ENCODE data around the gene RPL3.

Gene RPL3

DNA sequence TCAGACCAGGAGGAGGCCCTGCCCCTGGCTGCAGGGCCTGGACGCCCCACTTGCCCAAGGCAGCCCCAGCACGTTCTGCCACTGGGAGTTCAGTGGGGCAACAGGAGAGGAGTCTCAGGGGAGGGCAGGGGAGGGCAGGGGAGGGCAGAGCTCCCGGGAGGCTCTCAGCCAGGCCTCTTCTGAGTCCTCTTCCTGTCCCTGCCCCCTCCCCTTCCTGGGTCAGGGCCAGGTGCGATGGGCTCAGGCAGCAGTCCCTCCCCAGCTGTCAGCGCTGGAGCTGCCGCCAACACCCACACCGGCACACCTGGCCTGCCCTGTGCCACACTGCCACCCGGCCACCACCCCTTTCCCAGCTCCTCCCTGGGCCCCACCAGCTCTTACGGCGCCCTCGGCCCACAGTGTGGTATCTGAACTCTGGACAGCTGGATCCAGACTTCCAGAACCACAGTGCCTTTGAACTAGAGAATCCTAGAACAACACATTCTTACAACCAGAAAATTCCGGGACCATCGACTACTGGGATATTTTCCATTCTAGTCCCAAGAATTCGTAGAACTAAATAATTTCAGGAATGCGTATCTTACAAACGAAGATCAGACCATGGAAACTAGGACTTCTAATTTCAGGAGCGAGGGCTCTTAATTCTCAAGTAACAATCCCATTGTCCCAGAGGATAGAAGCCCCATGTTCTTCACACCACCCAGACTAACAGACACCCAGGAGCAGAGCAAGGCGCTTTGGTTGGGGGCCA, 21.8 kb downstream of the RPL3 start:
- Histone ChIP-seq H3K79me2 (ENCODE audit: control insufficient read depth, low read length) (no peaks in the 10 kb centered on the region), H3K27me3 (ENCODE audit: control insufficient read depth, low read length) (no peaks in the 10 kb centered on the region), H4K20me1 (ENCODE audit: control insufficient read depth, insufficient read depth, low read depth, low read length) (no peaks in the 10 kb centered on the region; the same call in 1 of the 2 replicates), H3K9me3 (ENCODE audit: control insufficient read depth, insufficient read depth, low read length) (no peaks in the 10 kb centered on the region), H3K9me2 (replicated peaks; ENCODE audit: control insufficient read depth, low read length) (no peaks in the 10 kb centered on the region), H3K4me1 (ENCODE audit: control insufficient read depth, low read length) (peaks cover 64% of the 10 kb centered on the region), H3K27ac (ENCODE audit: low read depth, low read length) (0 out of 2 replicates have a peak overlapping the region, but pooled peaks have one; percentile 7), H3K4me2 (ENCODE audit: low read length) (peak overlapping the region; percentile 54), H3K36me3 (ENCODE audit: control insufficient read depth, low read length) (no peaks in the 10 kb centered on the region), H3K4me3 (ENCODE audit: low read length) (peak overlapping the region; percentile 19), H3F3A (ENCODE audit: control insufficient read depth, insufficient read depth) (peaks cover 14% of the 10 kb centered on the region)
- TF ChIP-seq EZH2phosphoT487 (IDR thresholded peaks at IDR 0.05; ENCODE audit: borderline replicate concordance, low read length): no peak
- TF ChIP-seq, protein P1, sequence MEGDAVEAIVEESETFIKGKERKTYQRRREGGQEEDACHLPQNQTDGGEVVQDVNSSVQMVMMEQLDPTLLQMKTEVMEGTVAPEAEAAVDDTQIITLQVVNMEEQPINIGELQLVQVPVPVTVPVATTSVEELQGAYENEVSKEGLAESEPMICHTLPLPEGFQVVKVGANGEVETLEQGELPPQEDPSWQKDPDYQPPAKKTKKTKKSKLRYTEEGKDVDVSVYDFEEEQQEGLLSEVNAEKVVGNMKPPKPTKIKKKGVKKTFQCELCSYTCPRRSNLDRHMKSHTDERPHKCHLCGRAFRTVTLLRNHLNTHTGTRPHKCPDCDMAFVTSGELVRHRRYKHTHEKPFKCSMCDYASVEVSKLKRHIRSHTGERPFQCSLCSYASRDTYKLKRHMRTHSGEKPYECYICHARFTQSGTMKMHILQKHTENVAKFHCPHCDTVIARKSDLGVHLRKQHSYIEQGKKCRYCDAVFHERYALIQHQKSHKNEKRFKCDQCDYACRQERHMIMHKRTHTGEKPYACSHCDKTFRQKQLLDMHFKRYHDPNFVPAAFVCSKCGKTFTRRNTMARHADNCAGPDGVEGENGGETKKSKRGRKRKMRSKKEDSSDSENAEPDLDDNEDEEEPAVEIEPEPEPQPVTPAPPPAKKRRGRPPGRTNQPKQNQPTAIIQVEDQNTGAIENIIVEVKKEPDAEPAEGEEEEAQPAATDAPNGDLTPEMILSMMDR (IDR thresholded peaks at IDR 0.05; ENCODE audit: low read depth, low read length, poor library complexity, severe bottlenecking): no peak

DNA sequence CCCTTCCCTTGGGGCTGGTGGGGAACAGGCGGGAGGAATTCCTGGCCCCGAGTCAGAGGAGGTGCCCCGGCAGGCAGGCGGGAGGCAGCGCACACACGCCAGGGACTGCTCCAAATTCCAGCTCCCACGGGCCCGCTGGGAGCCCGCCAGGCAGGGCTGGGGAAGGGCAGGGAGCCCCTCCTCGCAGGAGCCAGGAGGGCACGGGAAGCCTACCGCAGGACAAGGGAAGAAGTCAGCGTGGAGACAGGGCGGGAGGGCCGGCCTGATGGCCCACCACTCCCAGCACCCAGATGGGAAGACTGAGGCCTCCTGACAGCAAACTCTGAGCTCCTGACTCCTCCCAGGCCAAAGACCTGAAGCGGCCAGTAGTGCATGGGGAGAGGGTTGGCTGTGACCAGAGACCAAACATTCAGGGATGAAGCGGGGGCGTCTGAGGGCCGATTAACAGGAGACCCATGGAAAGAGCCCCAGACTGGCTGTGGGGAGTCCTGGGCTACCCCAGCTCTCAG, 22.4 kb downstream of the RPL3 start:
- H3K27me3 ChIP-seq (ENCODE audit: control insufficient read depth, low read length): no peaks in the 10 kb centered on the region
- no peaks in the 10 kb centered on the region for H3K36me3 ChIP-seq (ENCODE audit: control insufficient read depth, low read length)
- peak overlapping the region; percentile 19 for H3K4me3 ChIP-seq (ENCODE audit: low read length)
- peak overlapping the region; percentile 54 for H3K4me2 ChIP-seq (ENCODE audit: low read length)
- no peaks in the 10 kb centered on the region for H3K79me2 ChIP-seq (ENCODE audit: control insufficient read depth, low read length)
- no peak for TF ChIP-seq EZH2phosphoT487 (IDR thresholded peaks at IDR 0.05; ENCODE audit: borderline replicate concordance, low read length)
- TF ChIP-seq, protein P1 (IDR thresholded peaks at IDR 0.05; ENCODE audit: low read depth, low read length, poor library complexity, severe bottlenecking): no peak
- no peaks in the 10 kb centered on the region; the same call in 1 of the 2 replicates for H4K20me1 ChIP-seq (ENCODE audit: control insufficient read depth, insufficient read depth, low read depth, low read length)
- no peaks in the 10 kb centered on the region for H3K9me2 ChIP-seq (replicated peaks; ENCODE audit: control insufficient read depth, low read length)
- H3K27ac ChIP-seq (ENCODE audit: low read depth, low read length): no peak overlapping the region
- H3K4me1 ChIP-seq (ENCODE audit: control insufficient read depth, low read length): peaks cover 59% of the 10 kb centered on the region
- peaks cover 14% of the 10 kb centered on the region for H3F3A ChIP-seq (ENCODE audit: control insufficient read depth, insufficient read depth)
- H3K9me3 ChIP-seq (ENCODE audit: control insufficient read depth, insufficient read depth, low read length): no peaks in the 10 kb centered on the region

DNA sequence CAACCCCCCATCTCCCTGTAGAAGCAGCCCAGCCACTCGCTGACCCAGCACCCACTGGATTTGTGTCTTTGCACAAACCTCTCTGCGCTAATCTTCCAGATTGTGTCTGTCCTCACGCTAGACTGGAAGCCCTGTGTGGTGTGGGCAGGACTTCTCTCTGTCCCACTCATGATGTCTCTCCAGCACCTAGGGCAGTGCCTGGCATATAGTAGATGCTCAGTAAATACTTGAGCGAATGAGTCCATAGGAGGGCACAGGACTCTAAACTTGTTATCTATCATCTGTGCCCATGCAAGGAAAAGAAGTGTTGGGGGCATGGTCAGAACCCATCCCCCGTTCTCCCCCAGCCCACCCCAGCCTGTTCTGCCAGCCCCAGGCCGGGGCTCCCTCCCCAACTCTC, 22.9 kb downstream of the RPL3 start:
- Histone ChIP-seq H3K79me2 (ENCODE audit: control insufficient read depth, low read length) (no peaks in the 10 kb centered on the region), H3K9me3 (ENCODE audit: control insufficient read depth, insufficient read depth, low read length) (no peaks in the 10 kb centered on the region), H4K20me1 (ENCODE audit: control insufficient read depth, insufficient read depth, low read depth, low read length) (no peaks in the 10 kb centered on the region; the same call in 1 of the 2 replicates), H3K4me1 (ENCODE audit: control insufficient read depth, low read length) (peaks cover 54% of the 10 kb centered on the region), H3F3A (ENCODE audit: control insufficient read depth, insufficient read depth) (peaks cover 14% of the 10 kb centered on the region), H3K27ac (ENCODE audit: low read depth, low read length) (no peak overlapping the region), H3K9me2 (replicated peaks; ENCODE audit: control insufficient read depth, low read length) (no peaks in the 10 kb centered on the region), H3K27me3 (ENCODE audit: control insufficient read depth, low read length) (no peaks in the 10 kb centered on the region), H3K4me3 (ENCODE audit: low read length) (no peak overlapping the region), H3K4me2 (ENCODE audit: low read length) (no peak overlapping the region), H3K36me3 (ENCODE audit: control insufficient read depth, low read length) (no peaks in the 10 kb centered on the region)
- TF ChIP-seq, protein P1 (IDR thresholded peaks at IDR 0.05; ENCODE audit: low read depth, low read length, poor library complexity, severe bottlenecking): no peak
- no peak for TF ChIP-seq EZH2phosphoT487 (IDR thresholded peaks at IDR 0.05; ENCODE audit: borderline replicate concordance, low read length)

Measured in DOHH2 (cell line).